GM12892 (cell line): Measurements from ENCODE around the gene SF3A2.
A peak's percentile ranks its signal among the peaks of the same experiment; 100 is the strongest.

Experiments used
- DNase-seq: peaks from one replicate; pipeline ENCODE4 v3.0.0; 2011; ENCODE audit not compliant: insufficient read length
- FAIRE-seq: peaks from 2 replicates; lab custom pipeline; 2011; peaks lifted over from hg19 to GRCh38; lab: Jason Lieb, UNC
- POLR2A ChIP-seq: IDR thresholded peaks from 2 replicates; pipeline ENCODE4 v1.6.1; 2011; ENCODE audit warnings: low read depth, low read length, control low read depth
- POLR2AphosphoS5 ChIP-seq: IDR thresholded peaks from 2 replicates; pipeline ENCODE4 v1.6.1; 2011; ENCODE audit warnings: low read depth, low read length, control low read depth
- TAF1 ChIP-seq: IDR thresholded peaks from 2 replicates; pipeline ENCODE4 v1.6.1; 2011; ENCODE audit warnings: low read depth, mild to moderate bottlenecking, control low read depth, low read length, borderline replicate concordance

Gene SF3A2

DNA sequence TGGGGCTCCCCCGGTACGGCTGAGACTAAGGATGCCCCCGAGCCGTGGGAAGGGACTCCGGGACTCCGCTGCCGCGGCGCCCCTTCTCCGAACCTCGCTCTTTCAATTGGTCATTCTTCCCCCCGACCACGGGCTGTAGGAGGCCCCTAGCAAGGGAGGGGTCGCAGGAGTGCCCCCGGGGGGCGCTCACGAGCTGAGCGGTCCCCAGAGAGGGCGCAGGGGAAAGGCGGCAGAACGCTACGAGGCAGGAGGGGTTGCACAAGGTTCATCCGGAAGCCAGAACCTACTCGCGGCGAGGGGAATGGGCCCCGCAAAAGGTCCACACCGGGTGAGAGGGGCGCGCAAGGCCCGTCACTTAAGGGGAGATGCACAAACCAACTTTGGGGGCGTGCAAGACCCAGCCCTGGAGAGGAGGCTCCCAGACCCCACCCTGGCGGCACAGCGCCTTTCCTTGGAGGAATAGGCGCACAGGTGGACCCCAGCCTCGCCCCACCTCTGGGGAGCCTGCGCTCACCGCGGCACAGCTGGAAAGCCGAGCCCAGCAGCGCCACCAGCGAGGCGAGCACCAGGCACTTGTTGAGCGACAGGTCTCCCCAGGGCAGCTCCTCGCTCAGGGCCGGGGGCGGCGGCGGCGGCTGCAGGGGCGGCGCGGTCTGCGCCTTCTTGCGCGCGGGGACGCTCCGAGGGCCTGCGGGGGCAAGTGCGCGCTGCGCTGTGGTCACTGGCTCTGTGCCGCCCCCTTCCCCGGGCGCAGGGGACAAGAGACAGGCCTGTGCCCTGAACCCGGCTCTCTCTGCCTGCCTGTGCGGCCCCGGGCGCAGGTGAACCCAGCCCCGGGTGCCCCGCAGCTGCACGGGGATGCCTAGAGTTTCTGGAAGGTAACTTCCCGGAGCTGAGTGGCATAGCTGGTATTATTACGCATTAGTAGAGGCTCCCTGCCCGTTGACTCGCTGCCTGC lies 16.8 kb downstream of the SF3A2 start:
- DNase-seq = no peak
- TF ChIP-seq POLR2AphosphoS5 = no peak
- no peak for TF ChIP-seq POLR2A
- TF ChIP-seq TAF1 = no peak
- no peak for FAIRE-seq

DNA sequence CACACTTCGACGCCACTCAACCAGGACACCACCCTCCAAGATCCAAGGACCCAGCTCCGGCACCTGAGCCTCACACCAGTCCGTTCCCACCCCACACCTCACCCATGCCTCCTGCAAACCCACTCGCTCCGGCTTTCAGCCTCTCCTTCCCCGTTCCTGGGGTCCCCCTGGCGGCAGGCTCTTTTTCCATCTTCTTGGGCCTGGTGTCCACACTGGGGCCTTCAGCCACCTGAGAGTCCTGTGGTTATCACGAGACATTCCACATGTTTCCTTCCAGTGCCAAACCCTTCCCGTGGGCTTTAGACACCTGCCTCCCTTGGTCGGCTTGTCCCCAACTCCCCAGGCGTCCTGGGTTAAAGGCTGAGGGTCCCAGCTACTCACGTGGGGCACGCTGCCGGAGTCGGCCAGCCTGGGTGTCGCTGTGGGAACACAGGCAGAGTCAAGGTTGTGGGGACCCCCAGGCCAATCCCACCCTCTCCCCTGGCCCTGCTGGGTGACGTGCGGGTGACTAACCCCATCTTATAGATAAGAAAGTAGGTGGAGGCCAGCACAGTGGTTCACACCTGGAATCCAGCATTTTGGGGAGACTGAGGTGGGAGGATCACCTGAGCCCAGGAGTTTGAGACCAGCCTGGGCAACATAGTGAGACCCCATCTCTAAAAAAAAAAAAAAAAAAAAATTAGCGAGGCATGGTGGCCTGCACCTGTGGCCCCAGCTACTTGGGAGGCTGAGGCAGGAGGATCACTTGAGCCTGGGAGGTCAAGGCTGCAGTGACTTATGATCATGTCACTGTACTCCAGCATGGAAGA lies 17.6 kb downstream of the SF3A2 start:
- TF ChIP-seq POLR2AphosphoS5 = no peak
- FAIRE-seq (no peak), DNase-seq (no peak)

DNA sequence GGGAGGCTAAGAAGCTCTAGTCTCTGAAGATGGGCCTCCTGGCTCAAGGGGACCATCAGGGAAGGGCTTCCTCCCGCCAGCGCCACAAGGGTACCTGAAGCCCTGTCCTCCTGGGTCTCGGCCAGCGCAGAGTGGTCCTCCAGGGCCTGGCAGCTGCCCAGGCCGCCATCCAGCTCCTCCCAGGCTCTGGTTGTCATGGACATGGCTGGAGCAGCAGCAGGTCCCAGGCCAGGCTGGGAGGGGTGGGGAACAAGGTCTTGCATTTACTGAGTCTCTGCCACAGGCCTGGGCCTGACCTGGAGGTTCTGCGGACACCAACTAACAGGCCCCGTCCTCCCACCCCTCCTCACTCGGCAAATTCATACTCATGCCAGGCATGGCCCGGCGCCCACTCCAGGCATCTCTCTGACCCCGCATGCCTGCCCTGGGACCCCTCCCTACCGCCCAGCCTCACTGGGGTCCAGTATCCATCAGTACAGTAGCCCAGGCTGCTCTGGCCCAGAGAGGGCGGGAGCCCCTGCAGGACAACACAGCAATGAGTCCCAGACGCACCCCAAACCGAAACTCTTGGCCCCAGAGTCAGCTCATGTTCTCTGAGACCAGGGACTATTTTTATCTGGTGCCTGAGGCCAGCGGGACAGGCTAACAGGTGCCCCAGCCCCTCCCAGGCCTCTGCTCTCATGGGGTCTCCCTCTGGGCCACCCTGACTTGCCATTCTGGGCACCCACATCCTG lies 18.7 kb downstream of the SF3A2 start:
- DNase-seq (no peak), FAIRE-seq (no peak)
- TF ChIP-seq POLR2AphosphoS5 = no peak
- TF ChIP-seq POLR2A = no peak
- no peak for TF ChIP-seq TAF1

DNA sequence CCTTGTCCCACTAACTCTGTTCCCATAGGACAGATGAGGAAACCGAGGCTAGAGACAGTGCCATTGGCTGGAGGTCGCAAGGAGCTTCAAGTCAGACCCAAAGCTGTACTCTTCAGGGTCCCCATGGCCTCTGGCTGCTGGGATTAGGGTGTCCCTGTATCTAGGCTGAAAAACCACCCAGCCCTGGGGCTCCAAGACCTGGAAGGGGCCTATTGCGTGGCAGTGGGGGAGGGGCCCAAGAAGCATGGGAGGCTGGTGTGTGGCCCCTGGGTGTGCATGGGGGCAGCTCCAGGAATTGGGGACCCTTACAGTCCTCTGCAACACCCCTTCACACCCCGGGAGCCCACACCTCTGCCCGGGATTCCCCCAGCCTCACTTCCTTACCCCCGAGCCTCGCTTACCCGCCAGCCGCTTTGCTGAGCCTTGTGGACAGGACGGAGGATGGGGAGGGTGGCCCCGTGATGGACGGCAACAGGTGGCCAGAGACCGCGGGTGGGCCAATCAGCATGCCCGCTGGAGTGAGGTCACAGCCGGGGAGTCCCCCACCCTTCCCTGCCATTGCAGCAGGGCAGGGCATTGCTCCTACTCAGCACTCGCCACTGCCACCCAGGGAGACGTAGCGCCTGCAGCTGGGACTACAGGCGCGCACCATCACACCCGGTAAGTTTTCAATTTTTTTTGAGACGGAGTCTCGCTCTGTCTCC lies 19.5 kb downstream of the SF3A2 start, which contains the start of gene JSRP1:
TSS of gene JSRP1 (minus strand) at position 436 of the 704 bp plus-strand sequence. CDS start 1,103 bp downstream, outside the sequence.
- no peak for TF ChIP-seq POLR2AphosphoS5
- no peak for TF ChIP-seq TAF1
- TF ChIP-seq POLR2A = no peak
- FAIRE-seq (peak; percentile 67), DNase-seq (no peak)

DNA sequence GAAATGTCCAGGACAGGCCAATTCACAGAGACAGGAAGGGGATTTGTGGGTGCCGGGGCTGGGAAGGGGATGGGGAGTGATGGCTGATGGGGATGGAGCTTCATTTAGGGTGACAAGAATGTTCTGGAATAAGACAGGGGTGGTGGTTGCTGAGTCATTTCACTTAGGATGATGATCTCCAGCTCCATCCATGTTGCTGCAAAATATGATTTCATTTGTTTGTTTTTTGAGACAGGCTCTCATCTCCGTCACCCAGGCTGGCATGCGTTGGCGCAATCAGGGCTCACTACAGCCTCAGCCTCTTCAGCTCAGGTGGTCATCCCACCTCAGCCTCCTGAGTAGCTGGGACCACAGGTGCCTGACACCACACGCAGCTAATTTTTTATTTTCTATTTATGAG lies 22.7 kb downstream of the SF3A2 start:
- TF ChIP-seq POLR2AphosphoS5 (no peak), TAF1 (no peak), POLR2A (no peak)
- FAIRE-seq = no peak
- no peak for DNase-seq

DNA sequence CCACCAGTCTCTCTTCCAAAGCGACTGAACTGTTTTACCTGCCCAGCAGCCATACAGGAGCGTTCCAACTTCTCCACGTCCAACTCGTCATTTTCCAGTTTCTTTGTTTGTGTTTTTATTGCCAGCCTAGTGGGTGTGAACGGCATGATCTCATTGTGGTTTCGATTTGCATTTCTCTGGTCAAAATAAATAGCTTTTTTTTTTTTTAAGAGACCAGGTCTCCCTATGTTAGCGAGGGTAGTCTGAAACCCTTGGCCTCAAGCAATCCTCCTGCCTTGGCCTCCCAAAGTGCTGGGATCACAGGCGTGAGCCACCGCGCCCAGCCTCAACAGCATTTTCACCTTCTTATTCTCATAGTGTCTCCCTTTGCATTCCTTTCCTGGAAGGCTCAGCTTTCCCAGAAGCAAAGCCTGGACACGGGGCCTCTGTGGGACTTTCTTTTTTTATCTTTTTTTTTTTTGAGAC lies 23.7 kb downstream of the SF3A2 start:
- TF ChIP-seq TAF1 = no peak
- no peak for TF ChIP-seq POLR2AphosphoS5
- FAIRE-seq (peak; percentile 54), DNase-seq (no peak)

DNA sequence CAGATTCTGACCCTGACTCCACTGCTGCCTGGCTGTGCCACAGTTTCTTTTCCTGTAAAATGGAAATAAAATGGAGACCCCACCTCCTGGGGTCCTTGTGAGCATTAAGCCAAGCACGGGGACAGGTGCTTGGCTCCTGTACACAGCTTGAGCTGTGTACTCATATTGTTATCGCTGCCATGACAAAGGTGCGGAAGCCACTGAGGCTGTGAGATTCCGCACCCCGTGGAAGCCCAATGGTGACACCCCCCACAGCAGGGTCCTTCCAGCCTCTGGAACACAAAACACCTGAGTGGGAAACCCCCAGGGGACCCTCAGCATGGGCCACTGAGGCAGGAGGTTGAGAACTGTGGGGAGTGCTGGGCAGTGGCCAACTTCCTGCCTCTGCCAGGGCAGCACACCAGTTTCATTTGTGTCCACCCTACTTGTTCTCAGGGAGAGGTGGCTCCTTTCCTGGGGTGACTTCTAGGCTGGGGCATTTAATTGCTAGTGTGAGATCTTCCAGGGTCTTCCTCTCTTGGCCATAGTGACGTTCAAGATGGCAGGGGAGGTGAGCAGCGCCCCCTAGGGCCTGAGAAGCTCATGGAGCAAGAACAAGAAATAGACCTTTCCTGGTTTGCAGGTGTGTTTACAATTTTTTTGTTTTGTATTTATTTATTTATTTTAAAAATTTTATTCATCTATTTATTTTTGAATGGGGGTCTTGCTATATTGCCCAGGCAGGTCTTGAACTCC lies 25.0 kb downstream of the SF3A2 start:
- FAIRE-seq (no peak), DNase-seq (no peak)
- TF ChIP-seq TAF1 (no peak), POLR2AphosphoS5 (no peak), POLR2A (no peak)

DNA sequence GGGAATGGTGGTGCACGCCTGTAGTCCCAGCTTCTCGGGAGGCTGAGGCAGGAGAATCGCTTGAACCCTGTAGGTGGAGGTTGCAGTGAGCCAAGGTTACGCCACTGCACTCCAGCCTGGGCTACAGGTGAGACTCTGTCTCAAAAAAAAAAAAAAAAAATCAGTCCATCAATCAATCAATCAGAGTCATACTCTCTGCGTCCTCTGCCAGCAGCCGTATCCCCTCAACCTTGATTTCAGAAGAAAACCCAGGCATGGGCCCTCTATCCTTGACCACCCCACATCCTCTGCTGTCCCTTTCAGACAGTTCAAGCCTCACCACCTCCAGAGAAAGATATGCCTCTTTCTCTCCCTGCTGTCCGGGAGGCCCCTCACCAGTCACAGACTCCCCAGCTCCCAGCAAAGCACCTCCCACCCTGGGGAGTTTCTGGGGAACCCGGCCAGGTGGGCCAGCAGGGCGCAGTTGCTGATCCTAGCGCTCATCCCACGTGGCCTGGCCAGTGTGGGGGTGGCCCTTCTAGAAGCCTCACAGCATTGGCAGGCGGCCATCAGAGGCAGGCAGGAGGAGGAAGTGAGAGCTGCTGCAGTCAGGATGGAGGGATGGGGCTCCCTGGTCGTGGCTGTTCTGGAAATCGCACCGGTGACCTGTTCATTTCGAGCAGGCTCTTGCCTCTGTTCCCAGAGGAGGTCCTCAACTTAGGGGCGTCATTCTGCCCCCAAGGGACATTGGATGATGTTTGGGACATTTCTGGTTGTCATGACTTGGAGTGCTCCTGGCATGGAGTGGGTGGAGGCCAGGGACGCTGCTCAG lies 29.8 kb downstream of the SF3A2 start:
- FAIRE-seq (peak; percentile 97), DNase-seq (no peak)

DNA sequence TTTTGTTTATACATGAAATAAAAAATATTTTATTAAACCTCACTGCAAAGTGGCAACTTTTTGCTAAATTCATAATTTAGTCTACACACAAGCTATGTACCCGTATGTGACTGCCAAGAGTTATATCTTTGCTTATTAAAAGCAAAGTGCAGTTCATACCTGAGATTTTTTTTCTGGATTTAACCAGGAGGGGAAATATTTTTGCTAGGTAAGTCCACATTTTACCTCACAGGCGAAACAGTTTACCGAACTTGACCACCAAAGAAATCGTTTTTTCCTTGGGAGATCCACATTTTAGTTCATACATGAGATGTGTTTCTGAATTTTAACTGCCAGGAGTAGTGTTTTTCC lies 31.8 kb downstream of the SF3A2 start:
- FAIRE-seq (no peak), DNase-seq (no peak)
- TF ChIP-seq POLR2AphosphoS5 (no peak), POLR2A (no peak), TAF1 (no peak)

More for the DNA sequence above, 29.8 kb downstream of the SF3A2 start:
- TF ChIP-seq POLR2AphosphoS5 (0 out of 2 replicates have a peak, but pooled peaks have one; percentile 37), TAF1 (no peak), POLR2A (peak; percentile 44; the same call in 1 of the 2 replicates)
